Bronchial epithelial cell (primary cell): ENCODE results near the gene SHANK2. TPM values are rescaled to one million over a fixed set of nuclear protein-coding genes. Genes with fewer than 3 reads are reported as not detected.

ENCODE experiments used
- DNase-seq: peaks from one replicate; pipeline ENCODE4 v3.0.0-alpha.2; 2010; ENCODE audit warnings: low read depth
- FAIRE-seq: peaks from 2 replicates; lab custom pipeline; 2011; peaks lifted over from hg19 to GRCh38; lab: Jason Lieb, UNC
- H3K27me3 ChIP-seq: 2 replicates; pipeline ENCODE4 v1.5.1; 2011; ENCODE audit warnings: low read length; ENCODE audit not compliant: control insufficient read depth, insufficient read depth
- H3K36me3 ChIP-seq: 2 replicates; pipeline ENCODE4 v1.5.1; 2011; ENCODE audit warnings: low read length; ENCODE audit not compliant: control insufficient read depth, insufficient read depth
- H3K4me3 ChIP-seq: 2 replicates; pipeline ENCODE4 v1.5.1; 2011; ENCODE audit warnings: mild to moderate bottlenecking, low read depth, low read length, control low read depth
- CTCF ChIP-seq: IDR thresholded peaks from 2 replicates; pipeline ENCODE4 v1.5.1; 2011; ENCODE audit warnings: mild to moderate bottlenecking, moderate library complexity, low read length, control low read depth, inconsistent platforms; ENCODE audit not compliant: insufficient read depth, severe bottlenecking
- total RNA-seq: library from RNA; depleted of rRNA; stranded (reverse); fragments of >200 nt; gene quantifications from 2 replicates; pipeline ENCODE4 v1.2.1, GENCODE V29; 2014

Gene SHANK2
- total RNA-seq, 1 donor from 2014 or later, result 6.6 TPM

- peaks cover 2% of the 10 kb centered on the region for H3K36me3 ChIP-seq
- no peaks in the 10 kb centered on the region for H3K27me3 ChIP-seq
- no peak for TF ChIP-seq CTCF
- no peak overlapping the region for H3K4me3 ChIP-seq
- DNase-seq, result no peak
- FAIRE-seq, result no peak
These were observed 3.1 kb downstream of the SHANK2 start for GRCh38 chr11:71249301-71249700.

GRCh38 chr11:71248656-71249055 lies 3.7 kb downstream of the SHANK2 start:
- DNase-seq (no peak), FAIRE-seq (no peak)
- no peaks in the 10 kb centered on the region for H3K27me3 ChIP-seq
- TF ChIP-seq CTCF, result no peak
- no peak overlapping the region for H3K4me3 ChIP-seq
- H3K36me3 ChIP-seq, result peaks cover 2% of the 10 kb centered on the region

- DNase-seq (no peak), FAIRE-seq (no peak)
- peaks cover 2% of the 10 kb centered on the region for H3K36me3 ChIP-seq
- TF ChIP-seq CTCF, result no peak
- no peaks in the 10 kb centered on the region for H3K27me3 ChIP-seq
- H3K4me3 ChIP-seq, result no peak overlapping the region
These were observed 4.2 kb downstream of the SHANK2 start for GRCh38 chr11:71248251-71248570.

- no peak overlapping the region for H3K4me3 ChIP-seq
- DNase-seq (no peak), FAIRE-seq (no peak)
- H3K27me3 ChIP-seq, result no peaks in the 10 kb centered on the region
- peaks cover 2% of the 10 kb centered on the region for H3K36me3 ChIP-seq
- no peak for TF ChIP-seq CTCF
These were observed 4.7 kb downstream of the SHANK2 start for GRCh38 chr11:71247551-71248250.

GRCh38 chr11:71246559-71246958 lies 5.8 kb downstream of the SHANK2 start:
- no peak for TF ChIP-seq CTCF
- DNase-seq, result no peak
- FAIRE-seq, result no peak
- Histone ChIP-seq H3K27me3 (no peaks in the 10 kb centered on the region), H3K36me3 (peaks cover 2% of the 10 kb centered on the region), H3K4me3 (no peak overlapping the region)
